K562 (cell line): ENCODE data around the gene PGAM2.

ENCODE experiments used
- CTCF ChIP-seq, 3 experiments: IDR thresholded peaks in 2 of 3; conservative IDR thresholded peaks in 1 of 3; 2 replicates each; pipeline ENCODE4 v1.5.1; 2011 to 2012; ENCODE audit warnings: low read length in 3 of 3, mild to moderate bottlenecking in 3 of 3, control low read depth in 2 of 3, improper control_type of control experiment in 1 of 3, inconsistent platforms in 1 of 3, low read depth in 1 of 3, mixed read lengths in 1 of 3, moderate library complexity in 1 of 3; ENCODE audit not compliant: insufficient read depth in 2 of 3
- E2F4 ChIP-seq: sonication (generic); formaldehyde crosslinking; IDR thresholded peaks from 2 replicates; pipeline ENCODE4 v1.8.0; 2022; ENCODE audit warnings: mild to moderate bottlenecking, low read depth, missing genetic modification reagents
- KDM1A ChIP-seq, 2 experiments: fragments of 450-650 bp; IDR thresholded peaks; 2 replicates each; pipeline ENCODE4 v1.6.1; 2016; ENCODE audit warnings: mild to moderate bottlenecking in 2 of 2
- KLF6 ChIP-seq: fragments of 250-450 bp; sonication (Bioruptor Pico); IDR thresholded peaks from 2 replicates; pipeline ENCODE4 v1.4.0; 2020; ENCODE audit warnings: mild to moderate bottlenecking, moderate library complexity, borderline replicate concordance
- SP1 ChIP-seq: sonication (generic); formaldehyde crosslinking; IDR thresholded peaks from 2 replicates; pipeline ENCODE4 v1.8.1; 2022; ENCODE audit warnings: mild to moderate bottlenecking, missing genetic modification reagents
- ZNF431 ChIP-seq: sonication (generic); formaldehyde crosslinking; IDR thresholded peaks from 2 replicates; pipeline ENCODE4 v1.8.0; 2022; ENCODE audit warnings: mild to moderate bottlenecking, missing genetic modification reagents

DNA sequence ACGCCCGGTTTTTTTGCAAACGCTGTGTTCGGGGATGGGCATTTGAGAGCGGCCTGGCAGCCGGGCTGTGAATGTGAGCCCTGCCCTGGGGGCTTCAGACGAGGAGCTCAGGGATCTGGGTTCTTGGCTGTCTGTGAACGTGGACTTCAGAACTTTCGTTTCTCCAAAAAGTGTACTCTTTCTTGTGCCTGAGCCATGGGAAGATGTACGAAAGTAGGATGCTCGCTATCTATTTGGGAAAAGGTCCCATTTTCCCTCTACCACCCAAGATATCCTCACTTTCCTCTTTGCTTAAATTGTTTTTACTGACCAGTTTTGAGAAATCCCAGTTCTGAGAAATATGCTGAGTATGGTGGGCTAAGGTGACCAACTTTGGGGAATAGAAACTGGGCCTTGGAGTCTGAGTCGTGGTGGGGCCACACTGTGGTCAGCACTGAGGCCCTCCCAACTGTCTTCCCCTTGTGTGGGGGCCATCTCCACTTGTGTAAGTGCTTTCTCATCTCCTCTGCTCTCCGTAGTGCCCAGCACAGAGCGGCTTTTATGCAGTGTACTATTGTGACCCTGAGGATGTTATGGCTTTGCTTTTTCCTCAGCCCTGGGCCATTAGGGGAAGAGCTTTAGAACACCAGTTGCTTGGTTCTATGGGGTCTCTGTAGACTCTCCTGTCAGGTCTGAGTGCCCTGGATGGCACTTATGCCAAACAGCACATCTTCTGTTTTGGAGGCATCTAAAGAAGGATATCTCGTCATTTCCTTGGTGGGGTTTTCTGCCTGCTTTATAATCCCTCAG is 19.9 kb downstream of the PGAM2 start:
- no peak for TF ChIP-seq KDM1A (IDR thresholded peaks at IDR 0.05)
- no peak for TF ChIP-seq KLF6 (CRISPR knock-in tag)
- TF ChIP-seq SP1 (CRISPR knock-in tag) = no peak
- no peak for TF ChIP-seq E2F4 (CRISPR knock-in tag)
- TF ChIP-seq ZNF431 = no peak
- no peak for TF ChIP-seq CTCF (IDR thresholded peaks at IDR 0.05 in 2 of 3, conservative IDR thresholded peaks at IDR 0.05 in 1 of 3; ENCODE audit: insufficient read depth in 2 of 3, low read depth in 1 of 3, low read length in 3 of 3)
